ENCODE results near the gene DOCK2.
"Not testable (repeated sequence)": the region's sequence is repeated elsewhere in the genome, so short reads cannot be mapped to it uniquely, and the experiment has no call there.

DOCK2 gene

GRCh38 chr5:169641253-169641652, 4.2 kb downstream of the DOCK2 start:
- peak; percentile 60 for DNase-seq (ENCODE audit: low read depth)

GRCh38 chr5:169646856-169647255, 9.8 kb downstream of the DOCK2 start:
- DNase-seq (ENCODE audit: low read depth), result no peak

- DNase-seq (ENCODE audit: low read depth), result no peak
Measured at GRCh38 chr5:169647566-169647965, 10.5 kb downstream of the DOCK2 start.

GRCh38 chr5:169648725-169649310, 11.7 kb downstream of the DOCK2 start:
- DNase-seq (ENCODE audit: low read depth), result peak; percentile 53

GRCh38 chr5:169649486-169649885, 12.4 kb downstream of the DOCK2 start:
- DNase-seq (ENCODE audit: low read depth), result no peak

GRCh38 chr5:169650701-169651331, 13.7 kb downstream of the DOCK2 start:
- peak; percentile 86 for DNase-seq (ENCODE audit: low read depth)

- DNase-seq (ENCODE audit: low read depth), result no peak
Measured at GRCh38 chr5:169651526-169651925, 14.5 kb downstream of the DOCK2 start.

GRCh38 chr5:169652057-169652456, 15.0 kb downstream of the DOCK2 start:
- DNase-seq (ENCODE audit: low read depth), result no peak

GRCh38 chr5:169653091-169653490, 16.0 kb downstream of the DOCK2 start:
- no peak for DNase-seq (ENCODE audit: low read depth)

- DNase-seq (ENCODE audit: low read depth), result no peak
Measured at GRCh38 chr5:169655353-169655752, 18.3 kb downstream of the DOCK2 start.

GRCh38 chr5:169656125-169656901, 19.2 kb downstream of the DOCK2 start:
- DNase-seq (ENCODE audit: low read depth), result peak; percentile 15

- DNase-seq (ENCODE audit: low read depth), result no peak
Measured at GRCh38 chr5:169657127-169657526, 20.1 kb downstream of the DOCK2 start.

GRCh38 chr5:169662451-169662850, 25.4 kb downstream of the DOCK2 start:
- DNase-seq (ENCODE audit: low read depth), result not testable (repeated sequence)

GRCh38 chr5:169663537-169663936, 26.5 kb downstream of the DOCK2 start:
- DNase-seq (ENCODE audit: low read depth), result no peak

GRCh38 chr5:169666365-169666764, 29.3 kb downstream of the DOCK2 start:
- DNase-seq (ENCODE audit: low read depth), result no peak

GRCh38 chr5:169667896-169668674, 31.0 kb downstream of the DOCK2 start:
- DNase-seq (ENCODE audit: low read depth), result peak; percentile 63

- DNase-seq (ENCODE audit: low read depth), result peak; percentile 83
Measured at GRCh38 chr5:169668732-169669131, 31.7 kb downstream of the DOCK2 start.

- DNase-seq (ENCODE audit: low read depth), result no peak
Measured at GRCh38 chr5:169670769-169671525, 33.9 kb downstream of the DOCK2 start.

- DNase-seq (ENCODE audit: low read depth), result no peak
Measured at GRCh38 chr5:169682026-169682425, 45.0 kb downstream of the DOCK2 start.

- no peak for DNase-seq (ENCODE audit: low read depth)
Measured at GRCh38 chr5:169686137-169686536, 49.1 kb downstream of the DOCK2 start.

- DNase-seq (ENCODE audit: low read depth), result no peak
Measured at GRCh38 chr5:169688106-169688505, 51.0 kb downstream of the DOCK2 start.

GRCh38 chr5:169691471-169691870, 54.4 kb downstream of the DOCK2 start:
- DNase-seq (ENCODE audit: low read depth), result peak; percentile 83
